Right lobe of liver (tissue), 6 donors: ENCODE measurements around the gene ITPKC. TPM values are rescaled to one million over a fixed set of nuclear protein-coding genes. Genes with fewer than 3 reads are reported as not detected.
A peak's percentile ranks its signal among the peaks of the same experiment; 100 is the strongest.

Experiments used
- ATAC-seq, 4 donors: fragments of 200-7000 bp; cut with Tn5 transposase; one replicate each; pipeline ENCODE4 v1.9.1; 2020; ENCODE audit warnings: mild to moderate bottlenecking in 4 of 4, moderate library complexity in 4 of 4
- DNase-seq, 3 donors: peaks; one replicate each; pipeline ENCODE4 v3.0.0-alpha.2; 2020
- H3K27ac ChIP-seq, 3 donors: fragments of 200-600 bp; one replicate each; pipeline ENCODE4 v1.8.0; 2022
- H3K27me3 ChIP-seq, 2 donors: fragments of 200-600 bp; one replicate each; pipeline ENCODE4 v1.8.0; 2022
- H3K36me3 ChIP-seq, 4 donors: fragments of 200-600 bp; sonication (generic) in 1 of 4; one replicate each; pipeline versions ENCODE4 v1.5.1 to v1.8.0; 2017 to 2022; ENCODE audit warnings: control low read depth in 1 of 4
- H3K4me1 ChIP-seq, 4 donors: fragments of 200-600 bp; sonication (generic) in 1 of 4; one replicate each; pipeline versions ENCODE4 v1.5.1 to v1.8.0; 2017 to 2022; ENCODE audit warnings: control low read depth in 1 of 4
- H3K4me3 ChIP-seq, 3 donors: fragments of 200-600 bp; one replicate each; pipeline ENCODE4 v1.8.0; 2022
- H3K9me3 ChIP-seq, 4 donors: fragments of 200-600 bp; sonication (generic) in 1 of 4; one replicate each; pipeline versions ENCODE4 v1.5.1 to v1.8.0; 2017 to 2022; ENCODE audit warnings: control low read depth in 1 of 4
- POLR2A ChIP-seq: fragments of 450-650 bp; IDR thresholded peaks from one replicate; pipeline ENCODE4 v1.6.1; 2017; ENCODE audit warnings: antibody characterized with exemption, mild to moderate bottlenecking
- WGBS: methylation state at CpG from one replicate; pipeline ENCODE4 v1.1.6; 2018; ENCODE audit warnings: low coverage, low lambda C conversion rate; ENCODE audit not compliant: insufficient coverage; ENCODE audit errors: missing lambda C conversion rate; 5-methylcytosine and 5-hydroxymethylcytosine counted together
- intact Hi-C, 2 donors: fragments of 100-400 bp; cut with DNase I; formaldehyde crosslinking; loops; one replicate each; pipeline versions ENCODE4 v1.11.2 to v1.14.1; 2022
- total RNA-seq, 6 experiments: library from RNA; depleted of rRNA in 2 of 6; stranded (reverse); fragments of >200 nt in 2 of 6; fragmentation: NEBNext Ultra II Directional in 3 of 6; extraction: Animal tissue kit (Norgen Biotek cat#: 25700) in 3 of 6; gene quantifications; one replicate each; pipeline versions ENCODE4 v1.1.0 to v1.2.4, GENCODE V29; 2016 to 2023
- TF ChIP-seq, protein P1 (sequence below), 4 donors: fragments of 200-600 bp in 3 of 4; fragments of 450-650 bp in 1 of 4; IDR thresholded peaks; one replicate each; pipeline versions ENCODE4 v1.5.1 to v1.8.0; 2016 to 2022; ENCODE audit warnings: antibody characterized with exemption in 4 of 4, mild to moderate bottlenecking in 2 of 4
- donor health status: DM: no; HTN: yes; CAD: no.
- donor health status: DM: no; HTN: no; CAD: no.
- donor health status: DM: no; HTN: no; CAD: no.
- donor health status: DM: no; HTN: yes; CAD: no.
- donor health status: DM: no; HTN: yes; CAD: no.

ITPKC gene
- total RNA-seq, 6 experiments from 2014 or later, result 6.8 to 19.7 (median 11.1) TPM

DNA sequence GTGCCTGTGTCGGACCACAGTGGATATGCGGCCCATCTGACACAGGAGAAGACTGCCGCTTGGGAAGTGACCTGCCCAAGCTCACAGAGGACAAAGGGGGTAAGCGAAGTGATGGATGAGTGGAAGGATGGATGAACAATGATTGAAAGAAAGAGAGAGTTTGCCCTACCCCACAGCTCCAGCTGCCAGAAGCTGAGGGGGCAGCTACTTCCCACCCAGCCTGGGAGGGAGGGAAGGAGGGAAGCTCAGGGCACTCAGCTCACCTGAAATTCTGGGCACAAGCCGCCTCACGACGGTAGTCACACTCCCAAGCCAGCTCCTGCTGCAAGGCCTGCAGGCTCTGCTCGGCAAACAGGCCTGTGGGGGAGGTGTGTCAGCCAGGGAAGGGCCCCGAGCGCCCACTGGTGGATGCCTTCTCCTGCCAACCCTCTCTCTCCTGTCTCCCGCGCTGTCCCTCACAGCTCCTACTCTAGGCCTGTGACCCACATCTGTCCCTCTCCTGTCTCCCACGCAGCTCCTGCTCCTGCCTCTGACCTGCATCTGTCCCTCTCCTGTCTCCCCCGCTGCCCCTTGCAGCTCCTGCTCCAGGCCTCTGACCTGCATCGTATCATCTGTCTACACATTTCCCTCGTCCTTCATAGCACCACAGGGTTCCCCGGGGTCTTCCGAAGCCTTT is 14.4 kb upstream of the ITPKC start:
- Histone ChIP-seq H3K4me1 (no peaks in the 10 kb centered on the region), H3K9me3 (no peaks in the 10 kb centered on the region), H3K4me3 (no peak overlapping the region), H3K27me3 (no peaks in the 10 kb centered on the region), H3K36me3 (peaks cover 0 to 70% (median 5%) of the 10 kb centered on the region in 4 donors), H3K27ac (no peak overlapping the region)
- no peak for TF ChIP-seq POLR2A
- TF ChIP-seq, protein P1, sequence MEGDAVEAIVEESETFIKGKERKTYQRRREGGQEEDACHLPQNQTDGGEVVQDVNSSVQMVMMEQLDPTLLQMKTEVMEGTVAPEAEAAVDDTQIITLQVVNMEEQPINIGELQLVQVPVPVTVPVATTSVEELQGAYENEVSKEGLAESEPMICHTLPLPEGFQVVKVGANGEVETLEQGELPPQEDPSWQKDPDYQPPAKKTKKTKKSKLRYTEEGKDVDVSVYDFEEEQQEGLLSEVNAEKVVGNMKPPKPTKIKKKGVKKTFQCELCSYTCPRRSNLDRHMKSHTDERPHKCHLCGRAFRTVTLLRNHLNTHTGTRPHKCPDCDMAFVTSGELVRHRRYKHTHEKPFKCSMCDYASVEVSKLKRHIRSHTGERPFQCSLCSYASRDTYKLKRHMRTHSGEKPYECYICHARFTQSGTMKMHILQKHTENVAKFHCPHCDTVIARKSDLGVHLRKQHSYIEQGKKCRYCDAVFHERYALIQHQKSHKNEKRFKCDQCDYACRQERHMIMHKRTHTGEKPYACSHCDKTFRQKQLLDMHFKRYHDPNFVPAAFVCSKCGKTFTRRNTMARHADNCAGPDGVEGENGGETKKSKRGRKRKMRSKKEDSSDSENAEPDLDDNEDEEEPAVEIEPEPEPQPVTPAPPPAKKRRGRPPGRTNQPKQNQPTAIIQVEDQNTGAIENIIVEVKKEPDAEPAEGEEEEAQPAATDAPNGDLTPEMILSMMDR (IDR thresholded peaks at IDR 0.05), result peak in 1 of 4 donors; percentile 18
- DNase-seq (no peak), ATAC-seq (peak; percentile 9 to 53 (median 34))
- 79% methylated on average over 4 of the region's 18 CpGs for WGBS
- intact Hi-C loops, result no loop called here

DNA sequence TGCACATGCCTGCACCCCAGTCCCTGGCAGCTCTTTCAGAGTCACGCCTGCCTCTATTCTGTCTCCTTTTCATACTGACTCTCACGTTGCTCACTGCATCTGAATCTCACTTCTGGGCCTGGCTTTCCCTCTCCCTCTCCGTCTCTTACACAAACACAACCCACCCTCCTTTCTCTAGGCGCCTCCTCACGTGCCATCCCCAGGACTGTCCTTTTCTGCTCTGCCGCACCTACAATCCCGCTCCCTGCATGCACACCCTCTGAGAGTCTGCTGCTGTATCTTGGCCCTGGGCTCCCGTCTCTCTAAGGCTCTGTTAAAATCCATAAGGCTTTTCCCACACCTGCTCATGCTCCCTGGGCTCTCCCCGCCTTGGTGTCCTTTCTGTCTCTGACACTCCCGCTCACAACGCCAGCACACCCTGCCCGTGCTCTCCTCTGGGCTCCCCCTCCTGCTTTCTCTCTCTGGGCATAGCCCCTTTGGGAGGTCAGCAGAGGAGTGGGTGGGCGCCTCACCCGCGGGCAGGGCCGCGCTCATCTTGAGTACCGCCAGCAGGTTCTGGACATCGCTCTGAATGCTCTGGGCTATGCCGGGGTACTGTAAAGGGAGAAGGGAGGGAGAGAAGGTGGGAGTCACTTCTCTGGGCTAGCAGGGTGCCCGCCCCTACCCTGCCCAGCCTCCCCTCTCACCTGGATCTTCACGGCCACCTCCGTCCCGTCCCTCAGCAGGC is 13.7 kb upstream of the ITPKC start:
- 94% methylated on average over 21 of the region's 24 CpGs for WGBS

DNA sequence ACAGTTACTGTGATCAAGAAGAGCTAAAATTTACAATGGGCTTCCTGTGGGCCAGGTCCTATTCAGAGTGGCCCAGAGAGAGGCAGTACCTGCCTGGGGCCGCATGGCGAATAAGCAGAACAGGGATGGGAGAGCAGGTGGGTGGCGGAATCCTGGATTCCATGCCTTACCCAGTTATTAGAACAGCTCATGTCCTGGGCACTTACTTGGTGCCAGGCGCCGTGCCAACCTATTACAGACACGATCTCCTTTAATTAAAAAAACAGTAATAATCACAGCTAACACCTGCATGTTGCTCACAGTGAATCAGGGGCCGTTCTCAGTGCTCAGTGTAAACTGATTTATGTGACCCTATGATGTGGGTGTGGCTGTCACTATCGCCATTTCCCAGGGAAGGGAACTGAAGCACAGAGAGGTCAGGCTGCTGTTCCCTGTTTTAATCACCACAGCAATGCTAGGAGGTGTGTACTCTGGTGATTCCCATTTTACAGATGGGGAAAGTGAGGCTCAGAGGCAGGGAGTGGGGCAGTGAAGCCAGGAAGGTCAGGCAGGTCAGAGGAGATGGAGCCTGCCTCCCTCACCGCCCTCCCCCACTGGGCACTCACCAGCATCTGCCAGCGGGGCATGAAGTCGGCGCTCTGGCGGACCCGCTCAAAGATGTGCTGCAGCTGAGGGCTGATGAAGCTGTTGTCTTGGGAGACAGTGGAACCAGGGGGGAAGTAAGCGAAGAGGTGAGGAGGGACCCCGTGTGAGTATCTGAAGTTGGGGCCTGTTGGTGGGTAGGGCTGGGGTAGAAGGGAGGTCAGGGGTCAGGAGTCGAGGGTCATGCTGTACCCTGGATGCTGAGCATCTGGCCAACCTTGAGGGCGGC is 12.2 kb upstream of the ITPKC start:
- Histone ChIP-seq H3K36me3 (peaks cover 0 to 92% (median 7%) of the 10 kb centered on the region in 4 donors), H3K27ac (no peak overlapping the region), H3K4me1 (no peaks in the 10 kb centered on the region), H3K9me3 (no peaks in the 10 kb centered on the region), H3K27me3 (no peaks in the 10 kb centered on the region), H3K4me3 (no peak overlapping the region)
- no peak for DNase-seq
- 95% methylated on average over 8 of the region's 18 CpGs for WGBS
- no peak for ATAC-seq
- TF ChIP-seq, protein P1 (IDR thresholded peaks at IDR 0.05), result no peak
- no peak for TF ChIP-seq POLR2A
- intact Hi-C loops, result no loop called here

More for the DNA sequence above, 13.7 kb upstream of the ITPKC start:
- ATAC-seq (no peak), DNase-seq (no peak)
- TF ChIP-seq, protein P1 (IDR thresholded peaks at IDR 0.05), result no peak
- TF ChIP-seq POLR2A, result no peak
- H3K9me3 ChIP-seq, result no peaks in the 10 kb centered on the region
- intact Hi-C loops, result no loop called here
- H3K36me3 ChIP-seq, result peaks cover 0 to 77% (median 7%) of the 10 kb centered on the region in 4 donors
- H3K27me3 ChIP-seq, result no peaks in the 10 kb centered on the region
- H3K4me1 ChIP-seq, result no peaks in the 10 kb centered on the region
- no peak overlapping the region for H3K4me3 ChIP-seq
- no peak overlapping the region for H3K27ac ChIP-seq

DNA sequence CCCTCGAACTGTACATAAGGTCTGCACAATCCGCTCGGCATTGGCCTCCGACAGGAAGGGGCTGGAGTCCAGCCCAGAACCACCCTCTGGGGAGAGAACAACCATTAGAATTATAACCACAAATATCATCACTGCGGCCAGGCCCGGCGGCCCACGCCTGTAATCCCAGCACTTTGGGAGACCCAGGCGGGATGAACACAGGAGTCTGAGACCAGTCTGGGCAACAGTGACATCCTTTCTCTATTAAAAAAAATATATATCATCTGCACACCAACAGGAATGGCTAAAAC is 11.6 kb upstream of the ITPKC start:
- intact Hi-C loops, result no loop called here
- no peak for DNase-seq
- no peak overlapping the region for H3K27ac ChIP-seq
- no peak for TF ChIP-seq POLR2A
- TF ChIP-seq, protein P1 (IDR thresholded peaks at IDR 0.05), result no peak
- no peaks in the 10 kb centered on the region for H3K9me3 ChIP-seq
- H3K4me3 ChIP-seq, result no peak overlapping the region
- no peaks in the 10 kb centered on the region for H3K27me3 ChIP-seq
- WGBS, result 100% methylated on average over 7 of the region's 9 CpGs
- peaks cover 0 to 93% (median 7%) of the 10 kb centered on the region in 4 donors for H3K36me3 ChIP-seq
- H3K4me1 ChIP-seq, result no peaks in the 10 kb centered on the region
- ATAC-seq, result no peak
